ENCODE data around the gene NAPSA. TPM values are rescaled to one million over a fixed set of nuclear protein-coding genes. Genes with fewer than 3 reads are reported as not detected.

The NAPSA gene
- total and polyA plus RNA-seq, 10 of the 15 experiments (the other 5 are each of a cell fraction or from before 2014, with no cell fraction given), result 6.7 to 45.4 (median 17.1) TPM

DNA sequence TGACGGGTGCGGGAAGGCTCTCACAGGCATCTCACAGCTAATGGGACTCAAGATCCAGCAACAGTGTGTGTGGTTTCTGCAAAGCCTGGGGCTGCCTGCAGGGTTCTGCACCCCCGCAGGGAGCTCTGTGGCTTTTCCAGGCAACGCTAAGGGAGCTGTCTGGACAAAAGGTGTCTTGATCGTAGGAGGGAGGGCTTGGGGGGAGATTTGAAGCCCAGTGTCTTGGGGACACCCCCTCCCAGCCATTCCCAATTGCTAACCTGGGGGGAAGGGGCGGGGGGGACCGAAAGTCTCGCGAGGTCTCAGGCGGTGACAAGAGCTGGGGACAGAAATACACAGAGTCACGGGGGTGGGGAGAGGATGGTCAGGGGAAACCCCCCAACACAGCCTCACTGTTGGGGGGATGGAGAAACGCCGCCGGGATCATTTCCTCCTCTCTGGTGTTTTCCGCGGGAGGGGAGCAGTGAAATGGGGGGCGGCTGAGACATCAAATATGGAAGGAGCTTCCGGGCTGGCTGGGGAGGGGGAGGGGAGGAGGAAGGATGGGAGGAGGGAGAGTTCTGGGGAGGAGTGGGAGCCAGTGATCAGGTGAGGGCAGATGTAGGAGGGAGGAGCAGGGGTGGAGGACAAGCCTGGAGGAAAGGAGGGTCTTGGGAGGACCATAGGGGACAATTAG, 49.5 kb downstream of the NAPSA start (continued):
- TF ChIP-seq, protein P1, sequence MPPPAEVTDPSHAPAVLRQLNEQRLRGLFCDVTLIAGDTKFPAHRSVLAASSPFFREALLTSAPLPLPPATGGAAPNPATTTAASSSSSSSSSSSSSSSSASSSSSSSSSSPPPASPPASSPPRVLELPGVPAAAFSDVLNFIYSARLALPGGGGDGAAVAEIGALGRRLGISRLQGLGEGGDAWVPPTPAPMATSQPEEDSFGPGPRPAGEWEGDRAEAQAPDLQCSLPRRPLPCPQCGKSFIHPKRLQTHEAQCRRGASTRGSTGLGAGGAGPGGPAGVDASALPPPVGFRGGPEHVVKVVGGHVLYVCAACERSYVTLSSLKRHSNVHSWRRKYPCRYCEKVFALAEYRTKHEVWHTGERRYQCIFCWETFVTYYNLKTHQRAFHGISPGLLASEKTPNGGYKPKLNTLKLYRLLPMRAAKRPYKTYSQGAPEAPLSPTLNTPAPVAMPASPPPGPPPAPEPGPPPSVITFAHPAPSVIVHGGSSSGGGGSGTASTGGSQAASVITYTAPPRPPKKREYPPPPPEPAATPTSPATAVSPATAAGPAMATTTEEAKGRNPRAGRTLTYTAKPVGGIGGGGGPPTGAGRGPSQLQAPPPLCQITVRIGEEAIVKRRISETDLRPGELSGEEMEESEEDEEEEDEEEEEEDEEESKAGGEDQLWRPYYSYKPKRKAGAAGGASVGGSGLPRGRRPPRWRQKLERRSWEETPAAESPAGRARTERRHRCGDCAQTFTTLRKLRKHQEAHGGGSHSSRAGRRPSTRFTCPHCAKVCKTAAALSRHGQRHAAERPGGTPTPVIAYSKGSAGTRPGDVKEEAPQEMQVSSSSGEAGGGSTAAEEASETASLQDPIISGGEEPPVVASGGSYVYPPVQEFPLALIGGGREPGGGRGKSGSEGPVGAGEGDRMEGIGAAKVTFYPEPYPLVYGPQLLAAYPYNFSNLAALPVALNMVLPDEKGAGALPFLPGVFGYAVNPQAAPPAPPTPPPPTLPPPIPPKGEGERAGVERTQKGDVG (CRISPR knock-in tag; IDR thresholded peaks at IDR 0.05), result no peak
- TF ChIP-seq, protein P2, sequence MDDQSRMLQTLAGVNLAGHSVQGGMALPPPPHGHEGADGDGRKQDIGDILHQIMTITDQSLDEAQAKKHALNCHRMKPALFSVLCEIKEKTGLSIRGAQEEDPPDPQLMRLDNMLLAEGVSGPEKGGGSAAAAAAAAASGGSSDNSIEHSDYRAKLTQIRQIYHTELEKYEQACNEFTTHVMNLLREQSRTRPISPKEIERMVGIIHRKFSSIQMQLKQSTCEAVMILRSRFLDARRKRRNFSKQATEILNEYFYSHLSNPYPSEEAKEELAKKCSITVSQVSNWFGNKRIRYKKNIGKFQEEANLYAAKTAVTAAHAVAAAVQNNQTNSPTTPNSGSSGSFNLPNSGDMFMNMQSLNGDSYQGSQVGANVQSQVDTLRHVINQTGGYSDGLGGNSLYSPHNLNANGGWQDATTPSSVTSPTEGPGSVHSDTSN (IDR thresholded peaks at IDR 0.05; ENCODE audit: insufficient replicate concordance, low read depth, low read length), result no peak
- TF ChIP-seq FOXM1 (IDR thresholded peaks at IDR 0.05; ENCODE audit: low read depth, low read length) (no peak), NFYB (IDR thresholded peaks at IDR 0.05; ENCODE audit: insufficient read depth, low read depth, low read length) (no peak), MTA2 (IDR thresholded peaks at IDR 0.05; ENCODE audit: low read depth) (peak; percentile 46)

All from GM12878 (cell line).